DOHH2 (cell line): ENCODE results near the gene CENPT.
A peak's percentile ranks its signal among the peaks of the same experiment; 100 is the strongest.
"Not testable (repeated sequence)": the region's sequence is repeated elsewhere in the genome, so short reads cannot be mapped to it uniquely, and the experiment has no call there.

Experiments used
- H3F3A ChIP-seq: fragments of 200-600 bp; sonication (generic), shearing (Covaris generic); 2 replicates; pipeline ENCODE4 v1.6.0; 2016; ENCODE audit warnings: antibody characterized with exemption, mild to moderate bottlenecking; ENCODE audit not compliant: control insufficient read depth, insufficient read depth
- H3K27ac ChIP-seq: fragments of 200-600 bp; sonication (generic); 2 replicates; pipeline ENCODE4 v1.5.1; 2014; ENCODE audit warnings: low read depth, mild to moderate bottlenecking, low read length, moderate library complexity
- H3K27me3 ChIP-seq: fragments of 200-600 bp; sonication (generic); 2 replicates; pipeline ENCODE4 v1.6.1; 2014; ENCODE audit warnings: mild to moderate bottlenecking, low read length, mixed read lengths; ENCODE audit not compliant: control insufficient read depth
- H3K36me3 ChIP-seq: fragments of 200-600 bp; sonication (generic); 2 replicates; pipeline ENCODE4 v1.6.1; 2014; ENCODE audit warnings: mild to moderate bottlenecking, low read length, moderate library complexity, mixed read lengths; ENCODE audit not compliant: control insufficient read depth
- H3K4me1 ChIP-seq: fragments of 200-600 bp; sonication (generic); 2 replicates; pipeline ENCODE4 v1.6.1; 2014; ENCODE audit warnings: mild to moderate bottlenecking, low read length, mixed read lengths; ENCODE audit not compliant: control insufficient read depth
- H3K4me2 ChIP-seq: fragments of 200-600 bp; sonication (generic); 2 replicates; pipeline ENCODE4 v1.6.0; 2014; ENCODE audit warnings: mild to moderate bottlenecking, low read length, moderate library complexity
- H3K4me3 ChIP-seq: fragments of 200-600 bp; sonication (generic); 2 replicates; pipeline ENCODE4 v1.5.1; 2014; ENCODE audit warnings: mild to moderate bottlenecking, low read length, mixed read lengths
- H3K79me2 ChIP-seq: fragments of 200-600 bp; sonication (generic); 2 replicates; pipeline ENCODE4 v1.6.1; 2014; ENCODE audit warnings: mild to moderate bottlenecking, low read length, mixed read lengths; ENCODE audit not compliant: control insufficient read depth
- H3K9me2 ChIP-seq: fragments of 200-600 bp; sonication (generic); replicated peaks from 2 replicates; pipeline ENCODE4 v1.6.1; 2014; ENCODE audit warnings: mild to moderate bottlenecking, low read length, mixed read lengths; ENCODE audit not compliant: control insufficient read depth
- H3K9me3 ChIP-seq: fragments of 200-600 bp; sonication (generic); 2 replicates; pipeline ENCODE4 v1.6.1; 2014; ENCODE audit warnings: antibody characterized with exemption, low read length, mixed read lengths; ENCODE audit not compliant: control insufficient read depth, insufficient read depth
- H4K20me1 ChIP-seq: fragments of 200-600 bp; sonication (generic); 2 replicates; pipeline ENCODE4 v1.6.0; 2014; ENCODE audit warnings: low read depth, mild to moderate bottlenecking, antibody characterized with exemption, low read length, moderate library complexity; ENCODE audit not compliant: control insufficient read depth, insufficient read depth
- EZH2phosphoT487 ChIP-seq: fragments of 200-600 bp; sonication (generic); IDR thresholded peaks from 2 replicates; pipeline ENCODE4 v1.6.1; 2017; ENCODE audit warnings: borderline replicate concordance, mild to moderate bottlenecking, antibody characterized with exemption, low read length, moderate library complexity, mixed read lengths
- TF ChIP-seq, protein P1 (sequence below): fragments of 200-600 bp; sonication (generic); IDR thresholded peaks from one replicate; pipeline ENCODE4 v1.5.1; 2014; ENCODE audit warnings: antibody characterized with exemption, mild to moderate bottlenecking, low read depth, low read length; ENCODE audit not compliant: poor library complexity, severe bottlenecking

Gene CENPT

DNA sequence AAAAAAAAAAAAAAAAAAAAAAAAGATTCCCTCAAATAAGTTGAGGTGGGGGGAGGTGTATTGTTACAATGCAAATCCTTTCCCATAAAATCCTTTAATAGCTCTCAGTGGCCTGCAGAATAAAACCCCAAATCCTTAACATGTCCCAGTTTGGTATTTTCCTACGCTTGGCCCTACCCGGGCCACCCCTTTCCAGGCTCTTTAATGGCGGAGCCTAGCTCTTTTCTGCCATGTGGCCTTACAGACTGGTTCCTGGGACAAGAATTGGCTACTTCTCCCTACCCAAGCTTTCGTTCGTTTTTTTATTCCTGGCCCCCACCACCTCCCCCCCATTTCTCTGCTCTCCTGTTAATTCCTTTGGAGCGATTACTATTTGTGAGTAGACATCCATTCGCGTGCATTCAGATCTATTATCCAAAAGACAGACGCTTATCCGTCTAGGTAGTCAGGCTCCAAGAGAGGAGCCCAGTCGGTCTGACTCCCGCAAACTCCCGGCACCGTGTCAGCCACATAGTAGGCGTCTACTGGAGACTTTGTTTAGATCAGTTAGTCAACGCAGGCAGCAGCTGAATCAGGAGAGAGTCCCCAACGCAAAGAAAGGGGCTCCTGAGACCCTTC lies 6.2 kb downstream of the CENPT start:
- Histone ChIP-seq H3K79me2 (peaks cover 38% of the 10 kb centered on the region), H3K27me3 (no peaks in the 10 kb centered on the region), H3F3A (peaks cover 7% of the 10 kb centered on the region; the same call in 1 of the 2 replicates), H4K20me1 (peaks cover 7% of the 10 kb centered on the region; the same call in 1 of the 2 replicates), H3K9me2 (no peaks in the 10 kb centered on the region), H3K4me3 (peak overlapping the region; percentile 95), H3K4me1 (peaks cover 37% of the 10 kb centered on the region), H3K9me3 (no peaks in the 10 kb centered on the region), H3K36me3 (peaks cover 13% of the 10 kb centered on the region), H3K27ac (no peak overlapping the region), H3K4me2 (peak overlapping the region; percentile 78)
- TF ChIP-seq EZH2phosphoT487: no peak
- TF ChIP-seq, protein P1, sequence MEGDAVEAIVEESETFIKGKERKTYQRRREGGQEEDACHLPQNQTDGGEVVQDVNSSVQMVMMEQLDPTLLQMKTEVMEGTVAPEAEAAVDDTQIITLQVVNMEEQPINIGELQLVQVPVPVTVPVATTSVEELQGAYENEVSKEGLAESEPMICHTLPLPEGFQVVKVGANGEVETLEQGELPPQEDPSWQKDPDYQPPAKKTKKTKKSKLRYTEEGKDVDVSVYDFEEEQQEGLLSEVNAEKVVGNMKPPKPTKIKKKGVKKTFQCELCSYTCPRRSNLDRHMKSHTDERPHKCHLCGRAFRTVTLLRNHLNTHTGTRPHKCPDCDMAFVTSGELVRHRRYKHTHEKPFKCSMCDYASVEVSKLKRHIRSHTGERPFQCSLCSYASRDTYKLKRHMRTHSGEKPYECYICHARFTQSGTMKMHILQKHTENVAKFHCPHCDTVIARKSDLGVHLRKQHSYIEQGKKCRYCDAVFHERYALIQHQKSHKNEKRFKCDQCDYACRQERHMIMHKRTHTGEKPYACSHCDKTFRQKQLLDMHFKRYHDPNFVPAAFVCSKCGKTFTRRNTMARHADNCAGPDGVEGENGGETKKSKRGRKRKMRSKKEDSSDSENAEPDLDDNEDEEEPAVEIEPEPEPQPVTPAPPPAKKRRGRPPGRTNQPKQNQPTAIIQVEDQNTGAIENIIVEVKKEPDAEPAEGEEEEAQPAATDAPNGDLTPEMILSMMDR: no peak

DNA sequence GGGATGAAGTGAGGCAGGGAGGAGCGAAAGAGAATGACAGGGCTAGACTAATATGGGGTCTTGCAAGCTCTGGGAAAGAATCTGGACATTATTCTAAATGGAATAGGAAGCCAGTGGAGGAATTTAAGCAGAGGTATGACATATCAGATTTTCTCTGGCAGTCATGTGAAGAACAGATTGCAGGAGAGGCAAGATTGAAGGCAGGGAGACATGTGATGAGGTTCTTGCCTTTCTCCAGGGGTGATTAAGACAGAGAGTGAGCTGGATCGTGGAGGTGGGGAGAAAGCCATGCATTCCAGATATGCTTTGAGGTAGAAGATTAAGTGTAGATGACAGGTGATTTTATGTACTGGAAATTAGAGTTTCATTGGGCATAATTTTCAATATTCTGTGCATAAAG lies 9.7 kb downstream of the CENPT start:
- no peak for TF ChIP-seq EZH2phosphoT487
- TF ChIP-seq, protein P1: no peak
- no peak overlapping the region for H3K27ac ChIP-seq
- H3K9me2 ChIP-seq: no peaks in the 10 kb centered on the region
- H3K9me3 ChIP-seq: no peaks in the 10 kb centered on the region
- H3K4me2 ChIP-seq: no peak overlapping the region
- H3K4me3 ChIP-seq: no peak overlapping the region
- H4K20me1 ChIP-seq: no peaks in the 10 kb centered on the region
- no peaks in the 10 kb centered on the region for H3K27me3 ChIP-seq
- no peaks in the 10 kb centered on the region for H3K36me3 ChIP-seq
- peaks cover 12% of the 10 kb centered on the region for H3K79me2 ChIP-seq
- H3K4me1 ChIP-seq: peaks cover 14% of the 10 kb centered on the region
- H3F3A ChIP-seq: no peaks in the 10 kb centered on the region

DNA sequence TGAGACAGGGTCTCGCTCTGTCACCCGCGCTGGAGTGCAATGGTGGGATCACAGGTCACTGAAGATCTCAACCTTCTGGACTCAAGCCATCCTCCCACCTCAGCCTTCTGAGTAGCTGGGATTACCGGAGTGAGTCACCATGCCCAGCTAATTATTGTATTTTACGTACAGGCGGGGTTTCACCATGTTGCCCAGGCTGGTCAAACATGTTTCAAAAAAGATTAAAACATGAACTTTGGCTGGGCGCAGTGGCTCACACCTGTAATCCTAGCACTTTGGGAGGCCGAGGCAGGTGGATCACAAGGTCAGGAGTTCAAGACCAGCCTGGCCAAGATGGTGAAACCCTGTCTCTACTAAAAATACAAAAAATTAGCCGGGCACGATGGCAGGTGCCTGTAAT lies 10.3 kb downstream of the CENPT start:
- H3F3A ChIP-seq, H3K9me3 ChIP-seq, H3K9me2 ChIP-seq, H3K36me3 ChIP-seq, H3K4me2 ChIP-seq, H3K27ac ChIP-seq, H4K20me1 ChIP-seq, H3K27me3 ChIP-seq, H3K4me3 ChIP-seq: not testable (repeated sequence)
- Histone ChIP-seq H3K79me2 (peaks cover 13% of the 10 kb centered on the region), H3K4me1 (peaks cover 19% of the 10 kb centered on the region)

DNA sequence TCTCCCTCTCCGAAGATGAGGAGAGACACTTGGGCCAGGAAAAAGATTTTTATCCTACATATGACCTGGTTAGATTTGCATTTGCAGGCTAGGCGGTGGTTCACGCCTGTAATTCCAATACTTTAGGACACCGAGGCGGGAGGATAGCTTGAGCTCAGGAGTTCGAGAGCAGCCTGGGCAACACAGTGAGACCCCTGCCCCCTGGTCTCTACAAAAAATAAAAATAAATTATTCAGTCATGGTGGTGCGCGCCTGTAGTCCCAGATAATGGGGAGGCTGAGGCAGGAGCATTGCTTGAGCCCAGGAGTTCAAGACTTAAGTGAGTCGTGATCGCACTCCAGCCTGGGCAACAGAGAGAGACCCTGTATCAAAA lies 13.3 kb downstream of the CENPT start:
- no peaks in the 10 kb centered on the region for H3F3A ChIP-seq
- peaks cover 13% of the 10 kb centered on the region for H3K79me2 ChIP-seq
- H3K9me3 ChIP-seq: no peaks in the 10 kb centered on the region
- no peaks in the 10 kb centered on the region for H3K27me3 ChIP-seq
- H3K27ac ChIP-seq: no peak overlapping the region
- peaks cover 14% of the 10 kb centered on the region for H3K4me1 ChIP-seq
- H3K4me3 ChIP-seq: peak overlapping the region; percentile 78
- H3K4me2 ChIP-seq: peak overlapping the region; percentile 94
- H3K9me2 ChIP-seq: no peaks in the 10 kb centered on the region
- H3K36me3 ChIP-seq: peaks cover 27% of the 10 kb centered on the region
- H4K20me1 ChIP-seq: no peaks in the 10 kb centered on the region
- no peak for TF ChIP-seq EZH2phosphoT487
- TF ChIP-seq, protein P1: no peak
